AG08395 (cell line): ENCODE measurements around the gene UQCRQ.

Experiments used
- DNase-seq: peaks from one replicate; pipeline ENCODE4 v3.0.0; 2012; ENCODE audit warnings: mixed read lengths, low spot score

UQCRQ gene

DNA sequence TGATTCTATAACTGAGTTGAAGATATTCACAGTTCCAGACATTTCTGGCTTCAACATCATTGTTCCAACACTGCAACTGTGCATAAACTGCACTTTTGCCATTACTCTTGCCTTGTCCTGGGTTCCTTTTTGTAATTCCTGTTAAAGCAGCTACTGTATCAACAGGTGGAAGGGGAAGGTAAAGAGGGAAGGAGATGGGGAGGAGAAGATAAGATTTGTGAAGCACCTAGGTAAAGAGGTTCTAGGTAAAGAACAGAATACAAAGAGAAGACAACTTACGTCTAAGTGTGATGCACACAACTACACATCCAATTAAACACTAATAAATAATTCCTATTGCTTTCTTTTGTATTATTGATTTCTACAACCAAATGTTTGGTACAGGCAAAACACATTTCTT lies 43.3 kb downstream of the UQCRQ start:
- DNase-seq, result no peak

- no peak for DNase-seq
Measured at GRCh38 chr5:132915681-132916080, 49.2 kb downstream of the UQCRQ start.

DNA sequence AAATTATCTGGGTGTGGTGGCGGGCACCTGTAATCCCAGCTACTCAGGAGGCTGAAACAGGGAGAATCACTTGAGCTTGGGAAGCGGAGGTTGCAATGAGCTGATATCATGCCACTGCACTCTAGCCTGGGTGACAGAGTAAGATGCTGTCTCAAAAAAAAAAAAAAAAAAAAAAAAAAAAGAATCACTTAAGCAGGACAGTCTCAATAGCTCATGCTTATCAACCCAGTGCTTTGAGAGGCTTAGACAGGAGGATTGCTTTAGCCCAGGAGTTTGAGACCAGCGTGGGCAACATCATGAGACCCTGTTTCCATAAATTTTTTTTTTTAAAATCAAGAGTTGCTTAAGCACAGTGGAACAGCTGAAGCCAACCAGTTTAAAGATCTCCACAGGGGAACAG lies 49.6 kb downstream of the UQCRQ start:
- no peak for DNase-seq
